GM12892 (cell line): ENCODE results near the gene FKBP8. TPM values are rescaled to one million over a fixed set of nuclear protein-coding genes. Genes with fewer than 3 reads are reported as not detected.
"Not testable (repeated sequence)": the region's sequence is repeated elsewhere in the genome, so short reads cannot be mapped to it uniquely, and the experiment has no call there.

ENCODE experiments used
- DNase-seq: peaks from one replicate; pipeline ENCODE4 v3.0.0; 2011; ENCODE audit not compliant: insufficient read length
- FAIRE-seq: peaks from 2 replicates; lab custom pipeline; 2011; peaks lifted over from hg19 to GRCh38; lab: Jason Lieb, UNC
- POLR2A ChIP-seq: IDR thresholded peaks from 2 replicates; pipeline ENCODE4 v1.6.1; 2011; ENCODE audit warnings: low read depth, low read length, control low read depth
- POLR2AphosphoS5 ChIP-seq: IDR thresholded peaks from 2 replicates; pipeline ENCODE4 v1.6.1; 2011; ENCODE audit warnings: low read depth, low read length, control low read depth
- TAF1 ChIP-seq: IDR thresholded peaks from 2 replicates; pipeline ENCODE4 v1.6.1; 2011; ENCODE audit warnings: low read depth, mild to moderate bottlenecking, control low read depth, low read length, borderline replicate concordance
- polyA plus RNA-seq: library from polyadenylated mRNA; unstranded; fragments of >200 nt; gene quantifications from one replicate; pipeline ENCODE4 v1.2.1, GENCODE V29; 2012; ENCODE audit warnings: missing spikeins, inconsistent platforms; ENCODE audit not compliant: missing spikeins

The FKBP8 gene
- 80.5 TPM for polyA plus RNA-seq

DNA sequence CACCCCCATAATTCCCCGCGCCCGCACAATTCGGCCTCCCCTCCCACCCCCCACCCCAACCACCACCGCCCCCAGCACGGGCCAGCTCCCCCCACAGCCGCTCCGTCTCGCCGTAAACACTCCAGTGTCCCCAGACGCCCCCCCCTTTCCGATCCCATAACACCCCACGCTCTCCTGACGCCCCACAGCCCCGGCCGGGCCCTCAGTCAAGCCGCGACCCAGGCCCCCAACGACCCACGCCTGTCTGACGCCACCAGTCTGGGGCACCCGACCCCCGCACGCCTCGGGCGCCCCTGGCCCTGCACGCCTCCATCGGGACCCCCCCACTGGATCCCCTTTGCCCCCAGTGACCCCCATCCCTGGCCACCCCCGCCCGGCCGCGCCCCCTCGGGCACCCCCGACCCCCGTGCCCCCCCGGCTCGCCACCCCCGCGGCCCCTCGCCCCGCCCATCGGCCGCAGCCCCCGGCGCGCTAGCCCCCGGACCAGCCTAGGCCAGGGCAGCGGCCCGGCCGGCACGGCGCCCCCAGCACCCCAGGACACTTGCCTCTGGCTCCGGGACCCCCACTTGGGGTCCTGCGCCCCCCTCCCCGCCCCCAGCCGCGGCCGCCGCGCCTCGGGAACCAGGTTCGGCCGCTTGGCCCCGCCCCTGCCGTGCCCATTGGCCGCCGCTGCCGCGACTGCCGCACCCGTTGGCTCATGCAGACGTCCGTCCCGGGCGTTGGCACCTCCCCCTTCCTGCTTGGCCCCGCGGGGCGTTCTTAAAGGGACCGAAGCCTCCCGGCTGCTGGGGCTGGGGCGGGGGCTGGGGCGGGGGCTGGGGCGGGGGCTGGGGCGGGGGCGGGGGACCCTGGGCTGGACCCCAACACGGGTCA is at the start of gene FKBP8:
TSS of gene FKBP8 (minus strand) at position 633 of the 873 bp plus-strand sequence. CDS start 1,603 bp downstream, outside the sequence.
- peak; percentile 94 for FAIRE-seq
- peak; percentile 98 for DNase-seq
- TF ChIP-seq POLR2A, result no peak
- TF ChIP-seq POLR2AphosphoS5, result no peak
- TF ChIP-seq TAF1, result no peak

DNA sequence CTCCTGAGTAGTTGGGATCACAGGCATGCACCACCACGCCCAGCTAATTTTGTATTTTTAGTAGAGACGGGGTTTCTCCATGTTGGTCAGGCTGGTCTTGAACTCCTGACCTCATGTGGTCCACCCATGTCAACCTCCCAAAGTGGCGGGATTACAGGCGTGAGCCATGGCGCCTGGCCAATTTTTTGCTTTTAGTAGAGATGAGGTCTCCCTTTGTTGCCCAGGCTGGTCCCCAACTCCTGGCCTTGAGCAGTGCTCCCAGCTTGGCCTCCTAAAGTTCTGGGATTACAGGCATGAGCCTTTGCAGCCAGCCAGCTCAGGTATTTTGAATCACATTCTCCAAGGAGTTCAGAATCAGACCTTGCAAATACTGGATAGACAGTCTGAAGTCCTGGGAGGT is 49.4 kb upstream of the FKBP8 start:
- not testable (repeated sequence) for FAIRE-seq, DNase-seq

DNA sequence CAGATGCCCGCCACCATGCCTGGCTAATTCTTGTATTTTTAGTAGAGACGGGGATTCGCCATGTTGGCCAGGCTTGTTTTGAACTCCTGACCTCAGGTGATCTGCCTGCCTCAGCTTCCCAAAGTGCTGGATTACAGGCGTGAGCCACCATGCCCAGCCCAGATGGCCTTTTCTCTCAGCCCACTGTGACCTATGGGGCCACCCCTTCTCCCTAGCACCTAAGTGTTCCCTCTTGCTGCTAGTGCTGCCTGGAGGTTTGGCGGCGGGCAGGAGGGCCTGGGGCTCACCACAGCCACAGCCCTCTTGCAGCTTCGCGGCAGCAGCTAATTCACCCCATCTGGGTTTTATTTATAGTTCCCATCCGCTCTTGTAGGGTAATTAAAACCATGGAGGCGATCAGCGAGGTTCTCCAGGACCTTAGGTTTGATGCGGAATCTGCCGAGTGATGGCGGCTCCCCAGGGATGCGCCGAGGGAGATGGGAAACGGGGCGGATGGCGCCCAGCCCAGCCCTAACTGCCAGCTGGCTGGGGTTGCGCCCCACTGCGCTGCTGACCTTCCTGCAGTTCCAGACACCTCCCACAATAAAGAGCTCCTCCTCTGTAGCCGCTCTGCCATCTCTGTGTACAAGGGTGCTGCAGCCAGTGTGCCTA is 48.5 kb upstream of the FKBP8 start:
- FAIRE-seq, result no peak
- TF ChIP-seq POLR2A (no peak), POLR2AphosphoS5 (no peak), TAF1 (no peak)
- DNase-seq, result no peak

DNA sequence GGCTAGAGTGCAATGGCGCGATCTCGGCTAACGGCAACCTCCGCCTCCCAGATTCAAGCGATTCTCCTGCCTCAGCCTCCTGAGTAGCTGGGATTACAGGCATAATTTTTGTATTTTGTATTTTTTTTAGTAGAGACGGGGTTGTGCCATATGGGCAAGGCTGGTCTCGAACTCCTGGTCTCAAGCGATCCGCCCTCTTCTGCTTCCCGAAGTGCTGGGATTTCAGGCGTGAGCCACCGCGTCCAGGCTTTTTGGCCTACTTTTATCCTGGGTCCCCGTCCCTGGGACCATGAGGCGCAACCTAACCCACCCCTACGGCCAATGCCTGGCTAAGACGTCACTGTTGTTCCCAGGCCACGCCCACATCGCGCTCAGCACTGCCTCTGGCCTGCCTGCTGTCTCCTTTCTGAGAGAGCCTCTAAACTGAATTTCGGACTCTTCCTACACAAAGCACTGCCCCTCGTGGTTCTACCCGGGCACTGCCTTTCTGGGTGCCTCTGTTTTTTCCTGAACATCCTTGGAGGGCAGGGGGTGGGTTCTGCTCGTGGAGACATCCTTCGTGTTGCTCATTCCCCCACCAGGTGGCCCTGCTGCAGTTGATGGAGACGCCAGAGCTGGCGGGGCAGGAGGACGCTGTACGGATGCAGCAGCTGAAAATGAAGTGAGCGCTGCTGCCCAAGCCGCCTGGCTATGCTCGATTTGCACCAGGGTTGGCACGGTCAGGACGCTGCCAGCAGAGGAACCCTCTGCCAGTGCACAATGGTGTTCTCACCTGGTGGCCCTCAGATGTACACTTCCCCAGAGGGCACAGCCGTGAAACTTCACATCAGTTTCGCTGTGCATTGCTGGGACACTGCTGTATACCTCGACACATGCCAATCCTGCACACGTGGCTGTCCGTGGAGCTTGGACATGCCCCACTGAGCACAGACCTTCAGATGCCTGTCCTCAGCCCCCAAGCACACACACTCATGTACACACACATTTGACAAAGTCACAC is 47.2 kb upstream of the FKBP8 start:
- DNase-seq (no peak), FAIRE-seq (no peak)
- TF ChIP-seq TAF1 (no peak), POLR2AphosphoS5 (no peak), POLR2A (no peak)

DNA sequence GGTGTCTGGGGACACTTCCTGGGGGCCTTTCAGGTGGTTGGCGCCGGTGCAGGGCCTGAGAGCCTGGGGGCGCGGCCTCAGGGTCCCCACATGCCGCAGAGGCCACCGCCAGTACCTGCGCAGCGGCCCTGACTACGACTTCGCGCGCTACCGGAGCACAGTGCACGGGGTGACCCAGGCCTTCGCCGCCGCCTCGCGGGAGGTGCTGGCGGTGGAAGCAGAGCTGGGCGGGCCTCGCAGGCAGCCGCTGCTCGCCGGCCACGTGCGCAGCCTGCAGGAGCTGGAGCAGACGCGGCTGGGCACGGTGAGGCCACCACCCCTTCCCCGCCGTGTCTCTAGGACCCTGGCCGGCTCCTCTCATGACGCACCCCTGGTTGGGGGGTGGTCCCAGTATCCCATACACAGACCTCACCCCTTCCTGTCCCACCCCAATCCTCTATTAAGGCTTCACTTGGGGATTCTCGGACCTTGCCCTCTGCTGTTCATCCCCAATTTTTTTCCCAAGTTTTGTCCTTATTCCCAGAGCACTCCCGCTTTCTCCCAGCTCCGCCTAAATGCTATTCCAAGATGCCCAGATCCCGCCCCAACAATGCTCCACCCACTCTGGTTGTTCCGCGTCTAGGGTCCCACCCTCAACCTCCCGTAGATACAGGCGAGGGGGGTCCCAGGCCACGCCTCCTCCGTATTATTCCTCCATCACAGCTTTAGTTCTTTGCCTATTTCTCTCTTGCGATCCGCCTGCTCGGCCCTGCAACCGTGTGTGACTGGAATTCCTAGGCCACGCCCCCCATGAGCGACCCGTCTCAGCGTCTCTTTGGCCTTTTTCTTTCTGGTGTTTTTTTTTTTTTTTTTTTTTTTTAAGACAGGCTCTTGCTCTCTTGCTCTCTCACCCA is 46.3 kb upstream of the FKBP8 start:
- FAIRE-seq, result peak; percentile 90
- no peak for DNase-seq
- no peak for TF ChIP-seq POLR2AphosphoS5
- TF ChIP-seq TAF1, result no peak
- TF ChIP-seq POLR2A, result no peak

DNA sequence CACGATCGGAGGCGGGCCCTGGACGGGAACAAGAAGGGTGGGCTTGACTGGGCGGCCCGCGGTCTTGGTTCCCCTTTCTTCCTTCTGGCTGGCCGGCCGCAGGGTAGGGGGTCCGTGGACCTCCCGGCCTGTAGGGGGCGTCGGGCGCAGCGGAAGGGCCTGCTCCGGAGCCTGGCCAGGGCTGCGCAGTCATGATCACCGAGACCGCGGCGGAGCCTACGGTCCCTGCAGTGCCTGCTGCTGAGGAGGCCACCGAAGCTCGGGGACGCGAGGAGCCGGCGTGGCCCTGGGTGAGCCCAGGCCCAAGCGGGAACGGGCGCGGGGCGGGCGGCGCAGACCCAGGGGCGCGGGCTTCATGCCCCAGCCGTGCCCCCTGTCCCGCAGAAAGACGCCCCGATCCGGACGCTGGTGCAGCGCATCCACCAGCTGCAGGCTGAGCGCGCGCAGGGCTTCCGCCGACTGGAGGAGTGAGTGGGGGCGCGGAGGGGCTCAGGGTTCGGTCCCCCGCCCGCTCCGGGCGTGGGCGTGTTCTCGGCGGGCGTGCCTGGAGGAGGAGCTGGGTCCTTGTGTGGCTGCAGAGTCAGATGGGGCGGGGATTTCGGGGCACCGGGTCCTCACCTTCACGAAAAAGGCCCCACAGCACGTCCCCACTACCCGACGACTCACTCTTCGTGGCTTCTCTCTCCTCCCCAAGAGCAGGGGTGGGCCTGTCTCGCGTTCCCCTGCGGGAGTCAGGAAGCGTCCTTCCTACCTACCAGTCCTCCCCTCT is 45.4 kb upstream of the FKBP8 start, which contains the start of gene REX1BD:
TSS of gene REX1BD (plus strand) at position 188 of the 769 bp plus-strand sequence. CDS start at position 192, 4 bp downstream.
- peak; percentile 83 for DNase-seq
- peak; percentile 83 for FAIRE-seq
- TF ChIP-seq POLR2AphosphoS5 (0 out of 2 replicates have a peak, but pooled peaks have one; percentile 31), POLR2A (peak; percentile 79; the same call in 1 of the 2 replicates), TAF1 (peak; percentile 6; the same call in 1 of the 2 replicates)

DNA sequence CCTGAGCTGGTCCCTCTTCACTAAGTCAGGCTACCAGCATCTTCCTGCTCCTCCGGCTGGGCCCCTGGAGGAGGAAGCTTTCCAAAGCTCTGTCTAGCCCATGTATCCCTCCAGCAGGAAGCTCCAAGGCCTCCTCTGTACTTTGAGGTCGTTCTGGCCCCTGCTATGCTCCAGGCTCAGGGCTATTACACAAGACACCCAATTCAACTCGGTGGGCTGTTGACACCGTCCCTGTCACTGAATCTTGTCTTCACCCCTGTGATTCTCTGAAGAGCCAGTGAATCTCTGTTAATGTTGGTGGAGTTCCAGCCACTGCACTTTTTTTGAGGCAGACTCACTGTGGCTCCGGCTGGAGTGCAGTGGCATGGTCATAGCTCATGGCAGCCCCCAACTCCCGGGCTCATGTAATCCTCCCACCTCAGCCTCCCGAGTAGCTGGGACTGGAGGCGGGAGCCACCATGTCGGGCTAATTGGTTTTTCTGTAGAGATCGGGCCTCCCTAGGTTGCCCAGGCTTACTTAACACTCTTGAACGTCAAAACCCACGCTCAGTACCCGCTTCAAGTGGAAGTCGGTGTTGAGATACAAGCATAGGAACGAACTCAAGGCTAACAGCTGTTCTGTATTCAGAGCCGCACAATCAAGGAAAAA is 44.7 kb upstream of the FKBP8 start:
- FAIRE-seq (no peak), DNase-seq (no peak)
- no peak for TF ChIP-seq TAF1
- TF ChIP-seq POLR2A, result no peak
- TF ChIP-seq POLR2AphosphoS5, result no peak

DNA sequence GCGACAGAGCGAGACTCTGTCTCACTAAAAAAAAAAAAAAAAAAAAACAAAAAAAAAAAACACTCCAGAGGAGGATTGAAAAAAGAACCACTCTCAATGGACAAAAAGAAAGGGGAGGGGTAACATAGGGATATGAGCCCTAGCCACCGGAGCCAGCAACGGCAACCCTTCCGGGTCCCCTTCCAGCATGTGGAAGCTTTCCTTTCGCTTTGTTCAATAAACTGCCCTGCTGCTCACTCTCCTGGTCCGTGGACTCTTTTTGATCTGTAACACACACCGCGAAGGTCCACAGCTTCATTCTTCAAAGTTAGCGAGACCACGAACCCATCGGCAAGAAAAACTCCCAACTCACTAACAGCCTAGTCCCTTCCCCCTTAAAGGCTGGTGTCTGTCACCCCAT is 44.2 kb upstream of the FKBP8 start:
- TF ChIP-seq TAF1, result no peak
- TF ChIP-seq POLR2AphosphoS5, result no peak
- TF ChIP-seq POLR2A, result no peak
- no peak for DNase-seq
- FAIRE-seq, result no peak

DNA sequence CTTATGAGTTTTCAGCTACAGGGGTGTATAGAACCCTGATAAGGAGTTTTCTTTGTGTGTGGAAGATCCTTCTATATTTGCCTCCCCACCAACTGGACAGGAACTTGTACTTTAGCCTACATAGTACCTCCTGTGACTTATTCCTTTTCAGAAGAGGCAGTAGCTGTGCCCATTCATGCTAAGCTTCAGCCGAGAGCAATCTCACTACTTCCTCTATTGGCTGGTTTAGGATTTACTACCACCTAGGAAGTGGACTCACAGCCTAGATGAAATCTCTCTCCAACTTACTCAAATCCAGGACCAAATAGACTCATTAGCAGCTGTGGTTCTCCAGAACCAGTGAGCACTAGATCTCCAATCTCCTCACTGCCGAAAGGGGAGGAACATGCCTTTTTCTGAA is 42.9 kb upstream of the FKBP8 start:
- TF ChIP-seq POLR2A (no peak), TAF1 (no peak), POLR2AphosphoS5 (no peak)
- DNase-seq, result no peak
- peak; percentile 33 for FAIRE-seq

DNA sequence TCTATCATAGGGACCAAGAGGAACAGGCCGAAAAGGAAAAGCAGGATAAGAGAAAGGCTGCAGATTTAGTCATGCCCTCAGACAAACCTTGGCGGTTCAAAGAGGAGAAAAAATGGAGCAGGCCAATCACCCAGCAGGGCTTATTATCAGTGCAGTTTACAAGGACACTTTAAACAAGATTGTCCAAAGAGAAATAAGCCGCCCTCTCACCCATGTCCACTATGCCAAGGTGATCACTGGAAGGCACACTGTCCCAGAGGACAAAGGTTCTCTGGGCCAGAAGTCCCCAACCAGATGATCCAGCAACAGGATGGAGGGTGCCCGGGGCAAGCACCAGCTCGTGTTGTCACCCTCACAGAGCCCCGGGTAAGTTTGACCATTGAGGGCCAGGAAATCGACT is 36.9 kb upstream of the FKBP8 start:
- FAIRE-seq (no peak), DNase-seq (no peak)
- TF ChIP-seq POLR2AphosphoS5, result no peak
- no peak for TF ChIP-seq POLR2A
- no peak for TF ChIP-seq TAF1
